ENCODE results near the gene PDZD2. TPM values are rescaled to one million over a fixed set of nuclear protein-coding genes. Genes with fewer than 3 reads are reported as not detected.
A peak's percentile ranks its signal among the peaks of the same experiment; 100 is the strongest.
"Not testable (repeated sequence)": the region's sequence is repeated elsewhere in the genome, so short reads cannot be mapped to it uniquely, and the experiment has no call there.

The PDZD2 gene
- 15.5 TPM for polyA plus RNA-seq (2013)

DNA sequence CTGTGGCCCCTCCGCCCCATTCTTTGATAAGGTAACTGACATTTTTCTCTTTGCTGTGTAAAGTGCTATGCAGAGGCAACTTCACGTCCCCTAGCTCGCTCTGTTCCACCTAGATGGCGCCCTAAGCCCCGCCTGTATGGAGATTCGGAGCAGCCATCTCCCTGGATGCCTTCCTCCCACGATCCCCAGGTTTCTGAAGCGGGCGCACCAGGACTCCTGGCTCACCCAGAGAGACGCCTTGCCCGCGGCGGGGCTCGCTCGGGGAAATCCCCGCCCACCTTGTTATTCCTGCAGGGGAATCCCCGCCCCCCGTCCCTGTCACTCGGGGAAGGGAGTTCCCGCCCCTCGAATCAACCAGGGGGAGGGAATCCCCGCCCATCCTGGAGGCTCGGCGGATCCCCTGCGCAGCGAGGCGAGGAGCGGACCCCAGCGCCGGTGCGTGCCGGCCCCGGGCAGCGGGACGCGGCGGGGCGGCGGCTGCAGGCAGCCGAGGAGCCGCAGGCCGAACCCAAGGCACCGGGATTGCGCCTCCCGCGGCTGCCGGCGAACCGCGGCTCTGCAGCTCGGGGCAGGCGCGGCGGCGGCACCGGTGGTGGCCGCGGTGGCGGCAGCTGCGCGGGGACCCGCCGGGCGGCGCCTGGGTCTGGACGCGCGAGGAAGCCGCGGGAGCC lies at the start of gene PDZD2:
Gene PDZD2 (plus strand): TSS at position 384 of the 671 bp plus-strand sequence.
- H3K27me3 ChIP-seq (replicated peaks in 2 of 5; ENCODE audit: control insufficient read depth in 4 of 5, insufficient read depth in 5 of 5, low read length in 4 of 5) = peaks cover 0 to 17% (median 0%) of the 10 kb centered on the region in 5 experiments
- DNase-seq = peak; percentile 77 to 87 (median 86)
- H3K9me3 ChIP-seq (ENCODE audit: control extremely low read depth in 1 of 5, control insufficient read depth in 4 of 5, insufficient read depth in 2 of 5, low read depth in 1 of 5, low read length in 4 of 5) = no peaks in the 10 kb centered on the region
- CTCF ChIA-PET = interaction anchor here (0.7 to 4.9 kb wide), 19 partner anchors 9 to 454 kb away, joined by 3 to 23 read pairs (median 4); no protein-coding TSS in a partner anchor
- POLR2A ChIA-PET = no interaction called here
- H3K27ac ChIP-seq (ENCODE audit: insufficient read depth in 1 of 2, low read depth in 1 of 2, low read length in 2 of 2, poor library complexity in 1 of 2, severe bottlenecking in 2 of 2) = peak within 1 kb of the TSS in 1 of 2 experiments; percentile 75
- H3K36me3 ChIP-seq (ENCODE audit: control insufficient read depth in 4 of 4, insufficient read depth in 4 of 4, low read length in 3 of 4) = no peaks in the 10 kb centered on the region
- WGBS (ENCODE audit: insufficient coverage) = 0% methylated on average over 62 of the region's 70 CpGs
- H3K4me3 ChIP-seq (ENCODE audit: control insufficient read depth in 1 of 7, extremely low read depth in 1 of 7, insufficient read depth in 4 of 7, low read depth in 2 of 7, low read length in 6 of 7) = peak within 1 kb of the TSS; percentile 59 to 92 (median 76)
- peaks cover 2 to 66% (median 32%) of the 10 kb centered on the region in 4 experiments for H3K4me1 ChIP-seq (ENCODE audit: control extremely low read depth in 1 of 4, control insufficient read depth in 4 of 4, insufficient read depth in 4 of 4, low read length in 3 of 4)

DNA sequence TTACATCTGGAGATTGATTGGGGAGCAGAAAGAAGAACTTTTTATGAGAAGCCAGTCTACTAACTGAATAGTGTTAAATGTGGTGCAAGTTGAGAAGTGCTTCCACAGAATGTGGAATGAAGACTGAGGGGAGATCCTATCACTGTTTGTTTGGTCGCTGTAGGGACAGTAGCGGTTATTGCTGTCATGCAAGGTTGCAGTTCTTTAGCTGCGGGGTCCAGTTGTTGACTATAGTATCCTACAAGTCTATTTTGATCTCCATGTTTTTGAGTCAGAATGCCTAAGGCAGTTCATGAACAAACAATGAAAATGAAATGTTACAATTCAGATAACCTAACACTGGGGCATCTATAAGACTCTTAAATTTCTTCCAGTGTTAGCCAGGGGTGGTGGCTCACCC lies 45.3 kb upstream of the PDZD2 start:
- ChIA-PET CTCF (interaction anchor here (0.7 to 1.6 kb wide), 2 partner anchors 43 to 94 kb away, joined by 4 to 5 read pairs; no protein-coding TSS in a partner anchor), POLR2A (no interaction called here)
- no peaks in the 10 kb centered on the region for H3K36me3 ChIP-seq (ENCODE audit: control insufficient read depth in 4 of 4, insufficient read depth in 4 of 4, low read length in 3 of 4)
- H3K27ac ChIP-seq (ENCODE audit: insufficient read depth in 1 of 2, low read depth in 1 of 2, low read length in 2 of 2, poor library complexity in 1 of 2, severe bottlenecking in 2 of 2) = no peak overlapping the region
- 100% methylated on average over 2 of the region's 3 CpGs for WGBS (ENCODE audit: insufficient coverage)
- H3K4me3 ChIP-seq (ENCODE audit: control insufficient read depth in 1 of 7, extremely low read depth in 1 of 7, insufficient read depth in 4 of 7, low read depth in 2 of 7, low read length in 6 of 7) = no peak overlapping the region
- H3K9me3 ChIP-seq (ENCODE audit: control extremely low read depth in 1 of 5, control insufficient read depth in 4 of 5, insufficient read depth in 2 of 5, low read depth in 1 of 5, low read length in 4 of 5) = peaks cover 0 to 4% (median 0%) of the 10 kb centered on the region in 5 experiments
- no peak for DNase-seq
- H3K27me3 ChIP-seq (replicated peaks in 2 of 5; ENCODE audit: control insufficient read depth in 4 of 5, insufficient read depth in 5 of 5, low read length in 4 of 5) = no peaks in the 10 kb centered on the region
- H3K4me1 ChIP-seq (ENCODE audit: control extremely low read depth in 1 of 4, control insufficient read depth in 4 of 4, insufficient read depth in 4 of 4, low read length in 3 of 4) = peaks cover 0 to 8% (median 3%) of the 10 kb centered on the region in 4 experiments

DNA sequence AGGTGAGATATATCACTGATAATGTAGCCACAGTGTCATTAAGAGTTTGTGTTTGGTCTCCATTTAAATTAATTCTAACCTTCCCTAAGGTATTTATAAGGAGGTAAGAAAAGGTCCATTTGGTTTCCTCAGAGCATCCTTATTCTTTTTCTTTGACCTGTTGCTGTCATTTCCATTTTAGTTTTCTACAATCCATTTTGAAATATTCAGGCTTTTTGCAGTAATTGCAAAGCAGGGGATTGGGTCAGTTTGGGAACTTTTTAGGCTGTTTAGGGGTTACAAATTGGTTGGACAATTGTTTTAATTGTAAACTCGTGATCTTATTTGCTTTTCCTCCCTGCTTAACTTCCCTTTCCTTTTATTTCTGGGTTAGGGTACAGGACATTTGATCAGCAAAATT lies 42.6 kb upstream of the PDZD2 start:
- no peaks in the 10 kb centered on the region for H3K36me3 ChIP-seq (ENCODE audit: control insufficient read depth in 4 of 4, insufficient read depth in 4 of 4, low read length in 3 of 4)
- H3K4me3 ChIP-seq (ENCODE audit: control insufficient read depth in 1 of 7, extremely low read depth in 1 of 7, insufficient read depth in 4 of 7, low read depth in 2 of 7, low read length in 6 of 7) = no peak overlapping the region
- CTCF ChIA-PET = interaction anchor here (0.8 to 1.5 kb wide), 2 partner anchors 40 to 42 kb away, joined by 3 to 4 read pairs; partner anchors contain the start of gene PDZD2
- no peak for DNase-seq
- WGBS (ENCODE audit: insufficient coverage) = no CpG with 5 or more reads among the region's 1 CpG
- peaks cover 0 to 8% (median 2%) of the 10 kb centered on the region in 4 experiments for H3K4me1 ChIP-seq (ENCODE audit: control extremely low read depth in 1 of 4, control insufficient read depth in 4 of 4, insufficient read depth in 4 of 4, low read length in 3 of 4)
- no peaks in the 10 kb centered on the region for H3K9me3 ChIP-seq (ENCODE audit: control extremely low read depth in 1 of 5, control insufficient read depth in 4 of 5, insufficient read depth in 2 of 5, low read depth in 1 of 5, low read length in 4 of 5)
- H3K27me3 ChIP-seq (replicated peaks in 2 of 5; ENCODE audit: control insufficient read depth in 4 of 5, insufficient read depth in 5 of 5, low read length in 4 of 5) = no peaks in the 10 kb centered on the region
- H3K27ac ChIP-seq (ENCODE audit: insufficient read depth in 1 of 2, low read depth in 1 of 2, low read length in 2 of 2, poor library complexity in 1 of 2, severe bottlenecking in 2 of 2) = no peak overlapping the region
- POLR2A ChIA-PET = no interaction called here

DNA sequence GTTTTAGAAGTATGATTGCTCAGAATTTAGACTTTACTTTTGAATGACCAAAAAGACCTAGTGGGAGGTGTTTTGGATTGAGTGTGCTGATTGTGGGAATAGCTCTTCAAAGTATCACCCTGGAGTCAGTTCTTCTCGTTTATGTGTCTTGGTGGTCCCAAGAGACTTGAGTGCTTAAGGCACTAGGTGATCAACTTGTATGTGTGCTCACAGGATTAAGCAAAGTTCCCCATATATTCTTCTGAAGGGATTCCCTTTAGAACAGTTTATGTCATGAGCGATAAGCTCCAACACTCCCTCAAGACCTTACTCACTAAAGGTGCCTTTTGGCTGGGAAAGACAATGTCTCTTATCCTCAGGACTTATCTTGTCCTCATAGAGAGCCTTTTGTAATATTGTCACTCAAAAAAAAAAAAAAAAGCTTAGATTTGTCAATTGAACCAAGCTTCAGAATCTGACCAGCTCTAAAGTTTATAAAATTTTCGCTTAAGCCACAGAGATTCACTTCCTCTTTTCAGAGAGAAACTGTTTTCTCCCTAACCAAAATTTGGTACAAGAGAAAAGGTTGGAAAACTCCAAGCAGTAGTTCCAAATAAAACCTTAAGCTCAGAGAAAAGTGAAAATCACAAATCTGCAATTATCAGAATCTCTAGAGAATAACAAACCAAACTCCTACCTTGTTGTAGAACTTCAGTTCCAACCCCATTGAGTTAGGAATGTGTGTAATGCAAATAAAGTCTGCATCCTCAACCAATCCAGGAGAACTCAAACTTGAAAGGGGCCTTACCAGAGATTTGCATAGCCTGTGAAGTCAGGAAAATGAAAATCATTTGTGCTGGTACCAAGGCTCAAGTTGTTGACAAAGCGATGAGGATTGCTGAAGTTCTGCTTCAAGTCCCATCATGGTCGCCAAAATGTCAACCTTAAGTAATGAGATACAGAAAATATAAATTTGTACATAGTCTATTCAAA lies 40.0 kb upstream of the PDZD2 start:
- peaks cover 0 to 8% (median 2%) of the 10 kb centered on the region in 4 experiments for H3K4me1 ChIP-seq (ENCODE audit: control extremely low read depth in 1 of 4, control insufficient read depth in 4 of 4, insufficient read depth in 4 of 4, low read length in 3 of 4)
- H3K27me3 ChIP-seq (replicated peaks in 2 of 5; ENCODE audit: control insufficient read depth in 4 of 5, insufficient read depth in 5 of 5, low read length in 4 of 5) = no peaks in the 10 kb centered on the region
- H3K9me3 ChIP-seq (ENCODE audit: control extremely low read depth in 1 of 5, control insufficient read depth in 4 of 5, insufficient read depth in 2 of 5, low read depth in 1 of 5, low read length in 4 of 5) = no peaks in the 10 kb centered on the region
- no peaks in the 10 kb centered on the region for H3K36me3 ChIP-seq (ENCODE audit: control insufficient read depth in 4 of 4, insufficient read depth in 4 of 4, low read length in 3 of 4)
- H3K4me3 ChIP-seq (ENCODE audit: control insufficient read depth in 1 of 7, extremely low read depth in 1 of 7, insufficient read depth in 4 of 7, low read depth in 2 of 7, low read length in 6 of 7) = no peak overlapping the region
- CTCF ChIA-PET = interaction anchor here (0.9 to 2.3 kb wide), 5 partner anchors 8 to 210 kb away, joined by 3 to 10 read pairs (median 5); partner anchors contain the start of gene PDZD2
- 57% methylated on average over 4 of the region's 5 CpGs for WGBS (ENCODE audit: insufficient coverage)
- DNase-seq = peak in 2 of 3 donors; percentile 45 to 54
- no peak overlapping the region for H3K27ac ChIP-seq (ENCODE audit: insufficient read depth in 1 of 2, low read depth in 1 of 2, low read length in 2 of 2, poor library complexity in 1 of 2, severe bottlenecking in 2 of 2)
- POLR2A ChIA-PET = interaction anchor here (0.6 kb wide), 1 partner anchor 11 kb away, joined by 5 read pairs; no protein-coding TSS in a partner anchor

DNA sequence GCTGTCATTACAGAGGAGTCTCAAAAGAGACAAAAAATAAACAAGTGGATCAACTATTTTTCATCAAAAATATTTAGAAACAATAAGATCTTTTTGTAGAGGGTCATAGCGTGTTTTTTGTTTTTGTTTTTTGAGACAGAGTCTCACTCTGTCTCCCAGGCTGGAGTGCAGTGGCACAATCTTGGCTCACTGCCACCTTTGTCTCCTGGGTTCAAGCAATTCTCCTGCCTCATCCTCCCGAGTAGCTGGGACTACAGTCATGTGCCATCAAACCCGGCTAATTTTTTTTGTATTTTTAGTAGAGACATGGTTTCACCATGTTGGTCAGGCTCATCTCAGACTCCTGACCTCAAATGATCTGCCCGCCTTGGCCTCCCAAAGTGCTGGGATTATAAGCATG lies 36.6 kb upstream of the PDZD2 start:
- H3K36me3 ChIP-seq (ENCODE audit: control insufficient read depth in 4 of 4, insufficient read depth in 4 of 4, low read length in 3 of 4); H3K27me3 ChIP-seq (replicated peaks in 2 of 5; ENCODE audit: control insufficient read depth in 4 of 5, insufficient read depth in 5 of 5, low read length in 4 of 5); H3K9me3 ChIP-seq (ENCODE audit: control extremely low read depth in 1 of 5, control insufficient read depth in 4 of 5, insufficient read depth in 2 of 5, low read depth in 1 of 5, low read length in 4 of 5); POLR2A ChIA-PET; H3K27ac ChIP-seq (ENCODE audit: insufficient read depth in 1 of 2, low read depth in 1 of 2, low read length in 2 of 2, poor library complexity in 1 of 2, severe bottlenecking in 2 of 2); DNase-seq; H3K4me1 ChIP-seq (ENCODE audit: control extremely low read depth in 1 of 4, control insufficient read depth in 4 of 4, insufficient read depth in 4 of 4, low read length in 3 of 4); H3K4me3 ChIP-seq (ENCODE audit: control insufficient read depth in 1 of 7, extremely low read depth in 1 of 7, insufficient read depth in 4 of 7, low read depth in 2 of 7, low read length in 6 of 7): not testable (repeated sequence)
- CTCF ChIA-PET = interaction anchor here (1.0 kb wide), 1 partner anchor 38 kb away, joined by 4 read pairs; no protein-coding TSS in a partner anchor
- 100% methylated on average over 2 of the region's 4 CpGs for WGBS (ENCODE audit: insufficient coverage)

DNA sequence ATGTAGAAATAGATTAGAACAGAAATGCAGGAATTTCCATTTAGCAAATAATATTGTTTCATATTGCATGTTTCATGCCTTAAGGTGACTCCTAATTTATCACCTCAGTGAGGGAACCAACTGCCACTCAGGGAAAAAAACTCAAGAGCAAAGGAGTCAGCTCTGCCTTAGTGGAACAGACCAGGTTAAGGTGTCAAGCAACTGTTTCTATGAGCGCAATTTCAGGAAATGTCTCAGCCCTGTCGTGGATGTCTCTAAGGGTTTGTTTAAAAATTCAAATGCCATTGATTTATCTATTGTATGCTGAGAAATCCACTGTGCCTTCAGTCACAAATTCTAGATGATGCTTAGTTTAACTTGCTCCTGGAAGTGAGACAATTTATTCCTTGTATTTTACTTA lies 34.7 kb upstream of the PDZD2 start:
- ChIA-PET POLR2A (no interaction called here), CTCF (interaction anchor here (1.1 to 1.7 kb wide), 3 partner anchors 9 to 29 kb away, joined by 3 to 6 read pairs (median 5); no protein-coding TSS in a partner anchor)
- Histone ChIP-seq H3K4me1 (ENCODE audit: control extremely low read depth in 1 of 4, control insufficient read depth in 4 of 4, insufficient read depth in 4 of 4, low read length in 3 of 4) (no peaks in the 10 kb centered on the region), H3K27ac (ENCODE audit: insufficient read depth in 1 of 2, low read depth in 1 of 2, low read length in 2 of 2, poor library complexity in 1 of 2, severe bottlenecking in 2 of 2) (no peak overlapping the region), H3K9me3 (ENCODE audit: control extremely low read depth in 1 of 5, control insufficient read depth in 4 of 5, insufficient read depth in 2 of 5, low read depth in 1 of 5, low read length in 4 of 5) (no peaks in the 10 kb centered on the region), H3K4me3 (ENCODE audit: control insufficient read depth in 1 of 7, extremely low read depth in 1 of 7, insufficient read depth in 4 of 7, low read depth in 2 of 7, low read length in 6 of 7) (no peak overlapping the region), H3K27me3 (replicated peaks in 2 of 5; ENCODE audit: control insufficient read depth in 4 of 5, insufficient read depth in 5 of 5, low read length in 4 of 5) (no peaks in the 10 kb centered on the region), H3K36me3 (ENCODE audit: control insufficient read depth in 4 of 4, insufficient read depth in 4 of 4, low read length in 3 of 4) (no peaks in the 10 kb centered on the region)
- DNase-seq = no peak
- 80% methylated on average over 1 of the region's 2 CpGs for WGBS (ENCODE audit: insufficient coverage)
